Endothelial cell of umbilical vein (primary cell): ENCODE data around the gene UTS2R. TPM values are rescaled to one million over a fixed set of nuclear protein-coding genes. Genes with fewer than 3 reads are reported as not detected.

Experiments
- BruUV-seq: library from RNA; stranded (reverse); fragments of 400-500 nt; replicated peaks from 2 replicates; lab custom pipeline; 2021; lab: Mats Ljungman, UMichigan
- CTCF ChIA-PET: fragments of 300-600, 350-600 bp; sonication (Branson Sonifier 250); formaldehyde crosslinking; loops from one replicate; lab custom pipeline; 2021; ENCODE audit warnings: antibody characterized with exemption, inconsistent platforms; lab: Charles Lee
- POLR2A ChIA-PET: fragments of 300-600, 350-600 bp; sonication (Branson Sonifier 250); formaldehyde crosslinking; loops from one replicate; lab custom pipeline; 2021; ENCODE audit warnings: antibody characterized with exemption, inconsistent platforms; lab: Charles Lee
- DNase-seq: peaks from one replicate; pipeline ENCODE4 v3.0.0-alpha.2; 2011; ENCODE audit warnings: low read depth, low spot score
- FAIRE-seq: peaks from 2 replicates; lab custom pipeline; 2011; peaks lifted over from hg19 to GRCh38; lab: Jason Lieb, UNC
- H2AFZ ChIP-seq: 2 replicates; pipeline ENCODE4 v1.6.0; 2012; ENCODE audit warnings: low read depth, low read length, control low read depth, inconsistent platforms
- H3K27ac ChIP-seq: 2 replicates; pipeline ENCODE4 v1.5.1; 2011; ENCODE audit warnings: low read depth, mild to moderate bottlenecking, control low read depth, low read length, moderate library complexity; ENCODE audit not compliant: insufficient read depth
- H3K27me3 ChIP-seq, 2 experiments: 2 replicates each; pipeline versions ENCODE4 v1.6.0 to v1.6.1; 2011; ENCODE audit warnings: low read length in 2 of 2, mixed read lengths in 1 of 2; ENCODE audit not compliant: control insufficient read depth in 2 of 2, insufficient read depth in 2 of 2
- H3K36me3 ChIP-seq, 2 experiments: 2 replicates in 1 of 2; 3 replicates in 1 of 2; pipeline ENCODE4 v1.5.1; 2011; ENCODE audit warnings: low read length in 2 of 2, mild to moderate bottlenecking in 1 of 2, moderate library complexity in 1 of 2; ENCODE audit not compliant: control insufficient read depth in 2 of 2, insufficient read depth in 2 of 2; ENCODE audit errors: extremely low read depth in 1 of 2
- H3K4me1 ChIP-seq: 3 replicates; pipeline ENCODE4 v1.5.1; 2011; ENCODE audit warnings: mild to moderate bottlenecking, low read length; ENCODE audit not compliant: control insufficient read depth, insufficient read depth; ENCODE audit errors: extremely low read depth
- H3K4me2 ChIP-seq: 2 replicates; pipeline ENCODE4 v1.6.1; 2011; ENCODE audit warnings: low read length, control low read depth, mixed read lengths; ENCODE audit not compliant: insufficient read depth
- H3K4me3 ChIP-seq, 3 experiments: fragments of 200-600 bp in 1 of 3; sonication (generic), shearing (Covaris generic) in 1 of 3; replicated peaks in 1 of 3; 2 replicates each; pipeline ENCODE4 v1.5.1; 2011 to 2016; ENCODE audit warnings: control low read depth in 3 of 3, low read length in 3 of 3, mild to moderate bottlenecking in 2 of 3, inconsistent platforms in 1 of 3, low read depth in 1 of 3, moderate library complexity in 1 of 3; ENCODE audit not compliant: insufficient read depth in 1 of 3
- H3K79me2 ChIP-seq: 2 replicates; pipeline ENCODE4 v1.6.0; 2012; ENCODE audit warnings: low read length, inconsistent platforms; ENCODE audit not compliant: control insufficient read depth, insufficient read depth
- H3K9ac ChIP-seq: replicated peaks from 2 replicates; pipeline ENCODE3; 2011; ENCODE audit warnings: low read length, control low read depth; ENCODE audit not compliant: insufficient read depth; ENCODE audit errors: extremely low read depth
- H3K9me1 ChIP-seq: replicated peaks from 3 replicates; pipeline ENCODE4 v1.6.0; 2011; ENCODE audit warnings: mild to moderate bottlenecking, low read length; ENCODE audit not compliant: control insufficient read depth, insufficient read depth; ENCODE audit errors: extremely low read depth
- H3K9me3 ChIP-seq: replicated peaks from 2 replicates; pipeline ENCODE4 v1.5.1; 2012; ENCODE audit warnings: low read length, inconsistent platforms; ENCODE audit not compliant: control insufficient read depth, insufficient read depth
- H4K20me1 ChIP-seq: replicated peaks from 2 replicates; pipeline ENCODE3; 2011; ENCODE audit warnings: mild to moderate bottlenecking, low read length; ENCODE audit not compliant: control insufficient read depth, insufficient read depth; ENCODE audit errors: extremely low read depth
- CTCF ChIP-seq, 2 donors: IDR thresholded peaks; 1 replicate in 1 of 2; 2 replicates in 1 of 2; pipeline ENCODE4 v1.5.1; 2011; ENCODE audit warnings: low read length in 2 of 2, mild to moderate bottlenecking in 2 of 2, moderate library complexity in 2 of 2, control low read depth in 1 of 2, inconsistent platforms in 1 of 2, low read depth in 1 of 2; ENCODE audit not compliant: insufficient read depth in 1 of 2; ENCODE audit errors: extremely low read depth in 1 of 2
- EZH2 ChIP-seq: IDR thresholded peaks from 2 replicates; pipeline ENCODE4 v1.6.1; 2012; ENCODE audit warnings: borderline replicate concordance, low read depth, mild to moderate bottlenecking, moderate library complexity, low read length, inconsistent platforms; ENCODE audit not compliant: severe bottlenecking
- FOS ChIP-seq: IDR thresholded peaks from 2 replicates; pipeline ENCODE4 v1.6.1; 2011; ENCODE audit warnings: mild to moderate bottlenecking, low read length, moderate library complexity, borderline replicate concordance; ENCODE audit not compliant: insufficient read depth
- GATA2 ChIP-seq: IDR thresholded peaks from 2 replicates; pipeline ENCODE4 v1.7.0; 2011; ENCODE audit warnings: low read depth, mild to moderate bottlenecking, moderate library complexity, mixed read lengths, low read length; ENCODE audit not compliant: insufficient read length, insufficient read depth
- JUN ChIP-seq: IDR thresholded peaks from 2 replicates; pipeline ENCODE4 v1.6.1; 2011; ENCODE audit warnings: borderline replicate concordance, low read depth; ENCODE audit not compliant: insufficient read length, insufficient read depth
- MAX ChIP-seq: IDR thresholded peaks from 2 replicates; pipeline ENCODE4 v1.6.1; 2011; ENCODE audit not compliant: insufficient read depth, insufficient read length
- MYC ChIP-seq: IDR thresholded peaks from one replicate; pipeline ENCODE4 v1.6.1; 2011; ENCODE audit warnings: mild to moderate bottlenecking, low read depth, low read length
- POLR2A ChIP-seq: IDR thresholded peaks from 2 replicates; pipeline ENCODE4 v1.6.1; 2012; ENCODE audit warnings: low read depth, mild to moderate bottlenecking, control low read depth, low read length
- POLR2AphosphoS5 ChIP-seq: IDR thresholded peaks from 2 replicates; pipeline ENCODE4 v1.6.1; 2012; ENCODE audit warnings: low read depth, mild to moderate bottlenecking, control low read depth, low read length, moderate library complexity; ENCODE audit not compliant: insufficient read depth
- dilution Hi-C: fragments of 300-500 bp; cut with MboI; formaldehyde crosslinking; loops from one replicate; pipeline ENCODE4 v1.15.0; 2019; ENCODE audit warnings: low sequenced_read_pairs; ENCODE audit not compliant: extremely low pct_ligation_motif_present
- intact Hi-C: fragments of 100-400 bp; cut with micrococcal nuclease; formaldehyde crosslinking; loops from one replicate; pipeline ENCODE4 v1.10.0; 2022
- polyA plus RNA-seq, 4 experiments: library from polyadenylated mRNA; depleted of rRNA in 3 of 4; stranded (reverse) in 3 of 4; unstranded in 1 of 4; fragments of >200 nt; gene quantifications; 2 replicates each; pipeline versions ENCODE4 v1.2.1 to v1.2.3, GENCODE V29; 2011 to 2012; ENCODE audit warnings: missing spikeins in 1 of 4
- total RNA-seq: library from RNA; stranded (reverse); gene quantifications from 2 replicates; pipeline ENCODE4 v1.2.3, GENCODE V29; 2021

UTS2R gene
- total and polyA plus RNA-seq, 2 donors (not counting 3 experiments of a cell fraction or from before 2014, with no cell fraction given), result not detected

GRCh38 chr17:82419540-82419939 lies 48.0 kb downstream of the UTS2R start:
- POLR2A ChIA-PET, result no interaction called here
- H3K4me1 ChIP-seq, result peaks cover 12% of the 10 kb centered on the region
- H3K4me3 ChIP-seq, result no peak overlapping the region
- H3K27ac ChIP-seq, result no peak overlapping the region
- intact Hi-C loops, result loop anchor here (5.0 to 10.0 kb wide), 3 partner anchors 122 to 385 kb away; partner anchors contain the start of genes DCXR and RAC3
- DNase-seq (no peak), FAIRE-seq (no peak)
- no peak overlapping the region for H3K4me2 ChIP-seq
- TSS peak; percentile 45 for BruUV-seq
- CTCF ChIA-PET, result interaction anchor here (1.4 kb wide), 1 partner anchor 12 kb away, joined by 3 read pairs; no protein-coding TSS in a partner anchor
- H3K9me1 ChIP-seq, result no peaks in the 10 kb centered on the region
- dilution Hi-C loops, result no loop called here
- TF ChIP-seq JUN (no peak), CTCF (IDR thresholded peaks at IDR 0.05; ENCODE audit: extremely low read depth in 1 of 2, insufficient read depth in 1 of 2, low read depth in 1 of 2, low read length in 2 of 2) (no peak), POLR2A (no peak), POLR2AphosphoS5 (no peak), FOS (no peak), GATA2 (no peak), MAX (no peak), MYC (no peak), EZH2 (no peak)
- H3K79me2 ChIP-seq, result no peaks in the 10 kb centered on the region
- no peaks in the 10 kb centered on the region for H4K20me1 ChIP-seq
- H3K27me3 ChIP-seq, result no peaks in the 10 kb centered on the region
- no peaks in the 10 kb centered on the region for H3K36me3 ChIP-seq
- H3K9me3 ChIP-seq, result no peaks in the 10 kb centered on the region
- H3K9ac ChIP-seq, result no peak overlapping the region
- no peak overlapping the region for H2AFZ ChIP-seq
